ENCODE measurements around the gene SPTBN4. TPM values are rescaled to one million over a fixed set of nuclear protein-coding genes. Genes with fewer than 3 reads are reported as not detected.

Gene SPTBN4
- total RNA-seq, 1 donor: 0.72 TPM

- Histone ChIP-seq H2AFZ (ENCODE audit: low read length) (peak overlapping the region; percentile 35), H3K9me3 (ENCODE audit: low read depth, low read length) (no peaks in the 10 kb centered on the region), H3K27me3 (ENCODE audit: insufficient read depth, low read length) (no peaks in the 10 kb centered on the region), H3K36me3 (ENCODE audit: insufficient read depth, low read length) (no peaks in the 10 kb centered on the region), H3K4me1 (ENCODE audit: insufficient read depth, low read length) (no peaks in the 10 kb centered on the region), H3K27ac (ENCODE audit: low read depth, low read length) (no peak overlapping the region), H3K4me3 (ENCODE audit: insufficient read depth, low read length) (no peak overlapping the region), H3K4me2 (ENCODE audit: insufficient read depth, low read length) (no peak overlapping the region), H4K20me1 (ENCODE audit: insufficient read depth, low read length) (no peaks in the 10 kb centered on the region), H3K79me2 (ENCODE audit: insufficient read depth, low read length) (no peaks in the 10 kb centered on the region)
- TF ChIP-seq, protein P1, sequence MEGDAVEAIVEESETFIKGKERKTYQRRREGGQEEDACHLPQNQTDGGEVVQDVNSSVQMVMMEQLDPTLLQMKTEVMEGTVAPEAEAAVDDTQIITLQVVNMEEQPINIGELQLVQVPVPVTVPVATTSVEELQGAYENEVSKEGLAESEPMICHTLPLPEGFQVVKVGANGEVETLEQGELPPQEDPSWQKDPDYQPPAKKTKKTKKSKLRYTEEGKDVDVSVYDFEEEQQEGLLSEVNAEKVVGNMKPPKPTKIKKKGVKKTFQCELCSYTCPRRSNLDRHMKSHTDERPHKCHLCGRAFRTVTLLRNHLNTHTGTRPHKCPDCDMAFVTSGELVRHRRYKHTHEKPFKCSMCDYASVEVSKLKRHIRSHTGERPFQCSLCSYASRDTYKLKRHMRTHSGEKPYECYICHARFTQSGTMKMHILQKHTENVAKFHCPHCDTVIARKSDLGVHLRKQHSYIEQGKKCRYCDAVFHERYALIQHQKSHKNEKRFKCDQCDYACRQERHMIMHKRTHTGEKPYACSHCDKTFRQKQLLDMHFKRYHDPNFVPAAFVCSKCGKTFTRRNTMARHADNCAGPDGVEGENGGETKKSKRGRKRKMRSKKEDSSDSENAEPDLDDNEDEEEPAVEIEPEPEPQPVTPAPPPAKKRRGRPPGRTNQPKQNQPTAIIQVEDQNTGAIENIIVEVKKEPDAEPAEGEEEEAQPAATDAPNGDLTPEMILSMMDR (IDR thresholded peaks at IDR 0.05; ENCODE audit: extremely low read depth, low read depth, low read length): peak; percentile 76
- peak; percentile 95 for DNase-seq (ENCODE audit: insufficient read length, low spot score, missing footprints)
Observed at GRCh38 chr19:40523322-40524047, 56.7 kb downstream of the SPTBN4 start.

GRCh38 chr19:40524133-40524549, 57.3 kb downstream of the SPTBN4 start:
- Histone ChIP-seq H3K27ac (ENCODE audit: low read depth, low read length) (no peak overlapping the region), H3K4me3 (ENCODE audit: insufficient read depth, low read length) (no peak overlapping the region), H3K4me2 (ENCODE audit: insufficient read depth, low read length) (no peak overlapping the region), H3K27me3 (ENCODE audit: insufficient read depth, low read length) (no peaks in the 10 kb centered on the region), H2AFZ (ENCODE audit: low read length) (no peak overlapping the region), H4K20me1 (ENCODE audit: insufficient read depth, low read length) (no peaks in the 10 kb centered on the region), H3K79me2 (ENCODE audit: insufficient read depth, low read length) (no peaks in the 10 kb centered on the region), H3K4me1 (ENCODE audit: insufficient read depth, low read length) (no peaks in the 10 kb centered on the region), H3K36me3 (ENCODE audit: insufficient read depth, low read length) (no peaks in the 10 kb centered on the region), H3K9me3 (ENCODE audit: low read depth, low read length) (no peaks in the 10 kb centered on the region)
- peak; percentile 38 for DNase-seq (ENCODE audit: insufficient read length, low spot score, missing footprints)
- TF ChIP-seq, protein P1 (IDR thresholded peaks at IDR 0.05; ENCODE audit: extremely low read depth, low read depth, low read length): no peak

DNA sequence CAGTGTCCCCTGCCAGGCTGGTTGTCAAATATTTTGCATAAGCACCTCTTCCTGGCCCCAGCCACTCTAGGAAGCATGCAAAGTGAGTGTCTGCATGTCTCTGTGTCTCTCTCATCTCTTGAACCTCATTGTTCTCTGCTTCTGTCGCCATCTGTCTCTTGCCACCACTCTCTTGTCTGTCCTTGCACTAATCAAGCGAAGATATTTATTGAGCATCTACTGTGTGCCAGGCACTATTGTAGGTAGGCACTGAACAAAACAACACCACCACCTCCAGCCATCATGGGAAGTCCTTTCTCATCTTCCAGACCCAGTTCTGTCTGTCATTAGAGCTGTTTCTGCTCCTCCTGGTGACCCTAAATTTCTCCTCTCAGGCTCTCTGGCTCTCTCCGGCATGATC, 57.9 kb downstream of the SPTBN4 start:
- H3K27ac ChIP-seq (ENCODE audit: low read depth, low read length): no peak overlapping the region
- H3K4me3 ChIP-seq (ENCODE audit: insufficient read depth, low read length): no peak overlapping the region
- DNase-seq (ENCODE audit: insufficient read length, low spot score, missing footprints): peak; percentile 65
- H4K20me1 ChIP-seq (ENCODE audit: insufficient read depth, low read length): no peaks in the 10 kb centered on the region
- no peak overlapping the region for H2AFZ ChIP-seq (ENCODE audit: low read length)
- H3K9me3 ChIP-seq (ENCODE audit: low read depth, low read length): no peaks in the 10 kb centered on the region
- H3K4me2 ChIP-seq (ENCODE audit: insufficient read depth, low read length): no peak overlapping the region
- H3K4me1 ChIP-seq (ENCODE audit: insufficient read depth, low read length): peaks cover 4% of the 10 kb centered on the region
- H3K36me3 ChIP-seq (ENCODE audit: insufficient read depth, low read length): no peaks in the 10 kb centered on the region
- TF ChIP-seq, protein P1 (IDR thresholded peaks at IDR 0.05; ENCODE audit: extremely low read depth, low read depth, low read length): no peak
- no peaks in the 10 kb centered on the region for H3K79me2 ChIP-seq (ENCODE audit: insufficient read depth, low read length)
- H3K27me3 ChIP-seq (ENCODE audit: insufficient read depth, low read length): peaks cover 1% of the 10 kb centered on the region

DNA sequence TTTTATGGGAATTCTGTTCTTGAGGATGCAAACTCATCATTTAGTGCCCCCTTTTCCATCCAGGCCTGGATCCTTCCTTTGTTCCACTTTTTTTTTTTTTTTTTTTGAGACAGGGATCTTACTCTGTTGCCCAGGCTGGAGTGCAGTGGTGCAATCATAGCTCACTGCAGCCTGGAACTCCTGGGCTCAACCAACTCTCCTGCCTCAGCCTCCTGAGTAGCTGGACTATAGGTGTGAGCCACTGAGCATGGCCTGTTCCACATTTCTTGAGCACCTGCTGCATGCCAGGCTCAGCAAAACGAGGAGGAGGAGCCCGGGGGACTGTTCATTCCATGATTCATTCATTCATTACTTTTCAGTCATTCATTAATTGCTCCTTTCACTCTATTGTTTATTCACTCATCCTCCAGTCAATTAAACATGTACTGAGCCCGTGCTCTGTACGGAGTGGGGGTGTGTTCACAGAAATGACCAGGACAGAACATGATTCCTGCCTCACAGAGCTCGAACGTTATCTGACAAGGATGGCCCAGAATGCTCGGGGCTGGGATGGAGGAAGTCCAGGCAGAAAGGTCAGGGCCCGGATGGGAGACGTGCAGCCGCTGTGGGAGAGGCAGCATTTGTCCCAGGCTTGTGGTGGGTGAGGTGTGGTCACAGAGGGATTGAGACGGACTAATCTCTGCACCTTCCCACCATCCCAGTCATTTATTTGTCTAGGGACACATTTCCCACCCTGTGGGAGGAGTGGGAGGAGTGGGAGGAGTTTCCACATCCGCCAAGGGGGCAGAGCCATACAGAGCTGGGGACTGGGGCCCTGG, 58.6 kb downstream of the SPTBN4 start:
- H3K9me3 ChIP-seq (ENCODE audit: low read depth, low read length): no peaks in the 10 kb centered on the region
- peak; percentile 79 for DNase-seq (ENCODE audit: insufficient read length, low spot score, missing footprints)
- H3K79me2 ChIP-seq (ENCODE audit: insufficient read depth, low read length): no peaks in the 10 kb centered on the region
- H3K4me2 ChIP-seq (ENCODE audit: insufficient read depth, low read length): no peak overlapping the region
- no peak overlapping the region for H2AFZ ChIP-seq (ENCODE audit: low read length)
- no peaks in the 10 kb centered on the region for H3K36me3 ChIP-seq (ENCODE audit: insufficient read depth, low read length)
- H3K27me3 ChIP-seq (ENCODE audit: insufficient read depth, low read length): peaks cover 6% of the 10 kb centered on the region
- H3K27ac ChIP-seq (ENCODE audit: low read depth, low read length): no peak overlapping the region
- no peak overlapping the region for H3K4me3 ChIP-seq (ENCODE audit: insufficient read depth, low read length)
- H4K20me1 ChIP-seq (ENCODE audit: insufficient read depth, low read length): no peaks in the 10 kb centered on the region
- TF ChIP-seq, protein P1 (IDR thresholded peaks at IDR 0.05; ENCODE audit: extremely low read depth, low read depth, low read length): no peak
- H3K4me1 ChIP-seq (ENCODE audit: insufficient read depth, low read length): peaks cover 6% of the 10 kb centered on the region

All from osteoblast (primary cell).